A673 (cell line): ENCODE data around the gene SPPL3.

Source experiments
- CTCF ChIP-seq: fragments of 300-800, 200-600 bp; sonication (generic); conservative IDR thresholded peaks from 2 replicates; pipeline ENCODE4 v1.5.1; 2017; ENCODE audit warnings: low read depth, mild to moderate bottlenecking, antibody characterized with exemption, low read length, moderate library complexity, mixed read lengths
- EZH2 ChIP-seq: fragments of 200-600 bp; sonication (generic); IDR thresholded peaks from 2 replicates; pipeline ENCODE4 v1.6.1; 2017; ENCODE audit warnings: borderline replicate concordance, low read depth, mild to moderate bottlenecking, mixed read lengths, antibody characterized with exemption, low read length; ENCODE audit not compliant: poor library complexity, severe bottlenecking

DNA sequence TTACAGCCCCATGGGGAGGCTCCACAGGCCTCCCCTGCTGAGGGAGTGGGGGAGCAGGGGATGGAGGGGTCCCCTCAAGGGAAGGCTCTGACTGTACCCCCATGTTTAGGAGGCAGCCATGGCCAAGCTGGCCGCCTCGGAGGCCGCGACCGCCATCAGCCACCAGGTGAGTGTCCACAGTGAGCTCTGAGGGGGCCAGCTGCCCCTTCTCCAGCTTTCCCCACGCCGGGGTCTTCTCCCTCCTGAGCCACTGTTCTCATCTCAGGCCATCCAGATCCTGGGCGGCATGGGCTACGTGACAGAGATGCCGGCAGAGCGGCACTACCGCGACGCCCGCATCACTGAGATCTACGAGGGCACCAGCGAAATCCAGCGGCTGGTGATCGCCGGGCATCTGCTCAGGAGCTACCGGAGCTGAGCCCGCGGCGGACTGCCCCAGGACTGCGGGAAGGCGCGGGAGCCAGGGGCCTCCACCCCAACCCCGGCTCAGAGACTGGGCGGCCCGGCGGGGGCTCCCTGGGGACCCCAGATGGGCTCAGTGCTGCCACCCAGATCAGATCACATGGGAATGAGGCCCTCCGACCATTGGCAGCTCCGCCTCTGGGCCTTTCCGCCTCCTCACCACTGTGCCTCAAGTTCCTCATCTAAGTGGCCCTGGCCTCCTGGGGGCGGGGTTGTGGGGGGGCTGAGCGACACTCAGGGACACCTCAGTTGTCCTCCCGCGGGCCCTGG lies 165.0 kb downstream of the SPPL3 start:
- TF ChIP-seq CTCF: no peak
- TF ChIP-seq EZH2: no peak
